Vagina (tissue), 2 donors: ENCODE results near the gene LGR6. TPM values are rescaled to one million over a fixed set of nuclear protein-coding genes. Genes with fewer than 3 reads are reported as not detected.

Experiments used
- DNase-seq, 2 donors: peaks; one replicate each; pipeline ENCODE4 v3.0.0-alpha.2; 2017; ENCODE audit errors: extremely low spot score in 2 of 2
- H3K27ac ChIP-seq: fragments of 200-600 bp; sonication (generic); one replicate; pipeline ENCODE4 v1.5.1; 2019
- H3K27me3 ChIP-seq: fragments of 200-600 bp; sonication (generic); one replicate; pipeline ENCODE4 v1.5.1; 2019
- H3K36me3 ChIP-seq, 2 donors: fragments of 200-600 bp; sonication (generic); one replicate each; pipeline ENCODE4 v1.5.1; 2017 to 2019
- H3K4me1 ChIP-seq: fragments of 200-600 bp; sonication (generic); one replicate; pipeline ENCODE4 v1.5.1; 2019
- H3K4me3 ChIP-seq, 2 donors: fragments of 200-600 bp; sonication (generic); 1 replicate in 1 of 2; 2 replicates in 1 of 2; pipeline ENCODE4 v1.5.1; 2016 to 2019
- H3K9me3 ChIP-seq: fragments of 200-600 bp; sonication (generic); one replicate; pipeline ENCODE4 v1.5.1; 2019
- POLR2A ChIP-seq, 2 donors: fragments of 450-650 bp; IDR thresholded peaks; one replicate each; pipeline ENCODE4 v1.6.1; 2017; ENCODE audit warnings: antibody characterized with exemption in 2 of 2, mild to moderate bottlenecking in 2 of 2, moderate library complexity in 2 of 2
- POLR2AphosphoS5 ChIP-seq, 2 donors: sonication (generic); formaldehyde crosslinking; IDR thresholded peaks; one replicate each; pipeline ENCODE4 v1.9.0; 2017; ENCODE audit warnings: antibody characterized with exemption in 2 of 2, mild to moderate bottlenecking in 2 of 2, low read depth in 1 of 2; ENCODE audit not compliant: insufficient read depth in 1 of 2
- intact Hi-C: fragments of 100-400 bp; cut with DNase I; formaldehyde crosslinking; loops from one replicate; pipeline ENCODE4 v1.15.1; 2023
- total RNA-seq: library from RNA; depleted of rRNA; stranded (reverse); fragments of >200 nt; gene quantifications from one replicate; pipeline ENCODE4 v1.2.3, GENCODE V29; 2016
- TF ChIP-seq, protein P1 (sequence below), 3 experiments: fragments of 450-650 bp in 2 of 3; fragments of 200-600 bp in 1 of 3; sonication (generic) in 1 of 3; IDR thresholded peaks; one replicate each; pipeline ENCODE4 v1.5.1; 2017 to 2019; ENCODE audit warnings: antibody characterized with exemption in 3 of 3, mild to moderate bottlenecking in 2 of 3, moderate library complexity in 2 of 3

LGR6 gene
- total RNA-seq, 1 donor from 2014 or later = 6.6 TPM

DNA sequence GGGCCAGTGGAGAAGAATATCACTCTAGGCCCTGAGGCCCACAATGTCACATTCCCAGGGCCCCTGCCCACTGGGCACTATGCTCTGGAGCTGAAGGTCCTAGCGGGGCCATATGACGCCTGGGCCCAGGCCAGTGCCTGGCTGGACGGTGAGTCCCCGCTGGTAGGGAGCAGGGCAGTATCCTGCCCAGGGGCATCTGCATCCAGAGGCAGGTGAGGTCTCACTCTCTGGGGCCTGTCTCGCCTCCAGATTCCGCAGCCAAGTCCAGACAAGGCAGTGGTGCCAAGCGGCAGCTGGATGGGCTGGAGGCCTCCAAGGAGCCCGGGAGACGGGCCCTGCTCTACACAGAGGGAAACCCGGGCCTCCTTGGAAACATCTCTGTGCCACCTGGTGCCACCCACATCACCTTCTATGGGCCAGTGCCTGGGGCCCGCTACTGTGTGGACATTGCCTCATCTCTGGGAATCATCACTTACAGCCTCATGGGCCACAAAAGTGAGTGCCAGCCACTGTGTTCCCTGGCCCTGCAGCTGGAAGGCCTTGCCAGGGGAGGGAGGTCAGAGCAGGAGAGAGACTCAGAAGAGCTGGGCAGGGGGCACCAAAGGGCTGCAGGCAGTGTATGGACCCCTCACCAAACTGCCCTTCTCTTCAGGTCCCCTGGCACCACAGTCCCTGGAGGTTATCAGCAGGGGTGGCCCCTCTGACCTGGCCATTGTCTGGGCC lies 22.1 kb upstream of the LGR6 start:
- TF ChIP-seq POLR2AphosphoS5 (IDR thresholded peaks at IDR 0.05; ENCODE audit: insufficient read depth in 1 of 2, low read depth in 1 of 2) (no peak), POLR2A (IDR thresholded peaks at IDR 0.05) (no peak)
- TF ChIP-seq, protein P1, sequence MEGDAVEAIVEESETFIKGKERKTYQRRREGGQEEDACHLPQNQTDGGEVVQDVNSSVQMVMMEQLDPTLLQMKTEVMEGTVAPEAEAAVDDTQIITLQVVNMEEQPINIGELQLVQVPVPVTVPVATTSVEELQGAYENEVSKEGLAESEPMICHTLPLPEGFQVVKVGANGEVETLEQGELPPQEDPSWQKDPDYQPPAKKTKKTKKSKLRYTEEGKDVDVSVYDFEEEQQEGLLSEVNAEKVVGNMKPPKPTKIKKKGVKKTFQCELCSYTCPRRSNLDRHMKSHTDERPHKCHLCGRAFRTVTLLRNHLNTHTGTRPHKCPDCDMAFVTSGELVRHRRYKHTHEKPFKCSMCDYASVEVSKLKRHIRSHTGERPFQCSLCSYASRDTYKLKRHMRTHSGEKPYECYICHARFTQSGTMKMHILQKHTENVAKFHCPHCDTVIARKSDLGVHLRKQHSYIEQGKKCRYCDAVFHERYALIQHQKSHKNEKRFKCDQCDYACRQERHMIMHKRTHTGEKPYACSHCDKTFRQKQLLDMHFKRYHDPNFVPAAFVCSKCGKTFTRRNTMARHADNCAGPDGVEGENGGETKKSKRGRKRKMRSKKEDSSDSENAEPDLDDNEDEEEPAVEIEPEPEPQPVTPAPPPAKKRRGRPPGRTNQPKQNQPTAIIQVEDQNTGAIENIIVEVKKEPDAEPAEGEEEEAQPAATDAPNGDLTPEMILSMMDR (IDR thresholded peaks at IDR 0.05) = no peak
- H3K4me1 ChIP-seq = peaks cover 15% of the 10 kb centered on the region
- H3K27ac ChIP-seq = no peak overlapping the region
- no peaks in the 10 kb centered on the region for H3K36me3 ChIP-seq
- DNase-seq = no peak
- no peaks in the 10 kb centered on the region for H3K27me3 ChIP-seq
- H3K9me3 ChIP-seq = no peaks in the 10 kb centered on the region
- H3K4me3 ChIP-seq = no peak overlapping the region
- intact Hi-C loops = no loop called here

DNA sequence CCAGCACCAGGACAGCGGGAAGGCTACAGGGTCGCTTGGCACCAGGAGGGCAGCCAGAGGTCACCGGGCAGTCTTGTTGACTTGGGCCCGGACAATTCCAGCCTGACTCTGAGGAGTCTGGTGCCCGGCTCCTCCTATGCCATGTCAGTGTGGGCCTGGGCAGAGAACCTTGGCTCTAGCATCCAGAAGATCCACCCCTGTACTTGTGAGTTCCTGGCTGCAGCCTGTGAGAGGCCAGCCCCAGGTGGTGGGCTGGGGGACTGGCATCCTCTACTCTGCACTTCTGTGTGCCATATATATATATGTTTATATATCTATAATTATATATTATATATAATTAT lies 21.6 kb upstream of the LGR6 start:
- Histone ChIP-seq H3K27me3 (no peaks in the 10 kb centered on the region), H3K36me3 (no peaks in the 10 kb centered on the region), H3K4me3 (no peak overlapping the region), H3K27ac (no peak overlapping the region), H3K9me3 (no peaks in the 10 kb centered on the region), H3K4me1 (peaks cover 15% of the 10 kb centered on the region)
- TF ChIP-seq POLR2AphosphoS5 (IDR thresholded peaks at IDR 0.05; ENCODE audit: insufficient read depth in 1 of 2, low read depth in 1 of 2) (no peak), POLR2A (IDR thresholded peaks at IDR 0.05) (no peak)
- TF ChIP-seq, protein P1 (IDR thresholded peaks at IDR 0.05) = no peak
- DNase-seq = no peak
- intact Hi-C loops = no loop called here

DNA sequence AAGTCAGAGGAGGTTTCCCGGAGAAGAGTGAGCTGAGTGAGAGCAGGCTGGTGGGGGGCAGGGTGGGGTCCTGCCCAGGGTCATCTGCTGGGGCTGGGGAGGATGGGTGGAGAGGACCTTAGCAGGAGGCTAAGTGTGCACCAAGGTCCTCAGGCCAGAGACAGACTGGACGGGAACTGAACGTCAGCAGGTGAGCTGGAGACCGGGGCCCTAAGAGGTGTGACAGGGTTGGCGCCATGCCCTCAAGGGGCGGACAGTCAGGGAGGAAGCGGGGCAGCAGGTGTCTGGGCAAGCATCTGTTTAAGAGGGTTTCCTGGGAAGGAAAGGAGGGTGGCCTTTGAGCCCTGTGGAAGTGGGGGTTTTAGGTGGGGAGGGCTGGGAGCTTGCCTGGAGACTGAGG lies 19.6 kb upstream of the LGR6 start:
- DNase-seq = no peak
- Histone ChIP-seq H3K4me3 (no peak overlapping the region), H3K4me1 (no peaks in the 10 kb centered on the region), H3K27me3 (no peaks in the 10 kb centered on the region), H3K36me3 (no peaks in the 10 kb centered on the region), H3K9me3 (no peaks in the 10 kb centered on the region), H3K27ac (no peak overlapping the region)
- intact Hi-C loops = no loop called here
- TF ChIP-seq POLR2A (IDR thresholded peaks at IDR 0.05) = no peak
- TF ChIP-seq POLR2AphosphoS5 (IDR thresholded peaks at IDR 0.05; ENCODE audit: insufficient read depth in 1 of 2, low read depth in 1 of 2) = no peak
- TF ChIP-seq, protein P1 (IDR thresholded peaks at IDR 0.05) = no peak

DNA sequence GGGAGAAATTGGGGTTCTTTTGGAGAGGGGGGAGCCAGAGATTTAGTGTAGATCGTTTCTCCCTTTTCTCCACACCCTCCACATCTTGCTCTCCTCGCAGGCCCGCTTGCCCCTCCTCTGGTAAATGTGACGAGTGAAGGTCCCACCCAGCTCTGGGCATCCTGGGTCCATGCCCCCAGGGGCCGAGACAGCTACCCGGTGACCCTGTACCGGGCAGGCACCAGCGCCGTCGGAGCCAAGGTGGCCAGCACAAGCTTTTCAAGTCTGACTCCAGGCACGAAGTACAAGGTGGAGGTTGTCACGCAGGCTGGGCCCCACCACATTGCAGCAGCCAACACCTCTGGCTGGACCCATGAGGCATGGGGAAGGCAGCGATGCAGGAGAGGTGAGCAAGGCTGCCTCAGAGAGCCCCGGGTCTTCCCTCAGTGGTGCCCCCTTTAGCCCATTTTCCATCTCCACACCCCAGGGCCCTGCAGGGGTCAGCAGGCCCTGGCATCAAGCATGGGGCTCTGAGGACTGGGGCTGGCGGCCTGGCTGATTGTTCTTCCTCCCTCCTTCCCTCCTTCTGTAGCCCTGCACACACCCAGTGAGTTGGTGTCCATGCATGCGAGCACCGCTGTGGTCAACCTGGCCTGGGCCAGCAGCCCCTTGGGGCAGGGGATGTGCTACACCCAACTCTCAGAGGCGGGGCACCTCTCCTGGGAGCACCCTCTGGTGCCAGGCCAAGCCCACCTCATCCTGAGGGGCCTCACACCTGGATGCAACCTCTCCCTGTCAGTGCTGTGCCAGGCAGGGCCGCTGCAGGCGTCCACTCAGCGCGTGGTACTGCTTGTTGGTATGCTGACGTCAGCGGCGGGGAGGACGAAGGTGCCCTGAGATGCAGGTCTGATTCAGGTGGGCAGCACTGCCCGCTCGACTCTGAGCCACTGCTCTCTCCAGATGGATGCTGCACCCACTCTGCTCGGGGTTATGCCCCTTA lies 16.4 kb upstream of the LGR6 start:
- Histone ChIP-seq H3K27ac (no peak overlapping the region), H3K4me1 (no peaks in the 10 kb centered on the region), H3K27me3 (no peaks in the 10 kb centered on the region), H3K4me3 (no peak overlapping the region), H3K36me3 (no peaks in the 10 kb centered on the region), H3K9me3 (no peaks in the 10 kb centered on the region)
- TF ChIP-seq, protein P1 (IDR thresholded peaks at IDR 0.05) = no peak
- TF ChIP-seq POLR2A (IDR thresholded peaks at IDR 0.05) = no peak
- no peak for TF ChIP-seq POLR2AphosphoS5 (IDR thresholded peaks at IDR 0.05; ENCODE audit: insufficient read depth in 1 of 2, low read depth in 1 of 2)
- intact Hi-C loops = no loop called here
- DNase-seq = no peak
